Spleen (tissue), 7 donors: Measurements from ENCODE around the gene C6orf136.
A peak's percentile ranks its signal among the peaks of the same experiment; 100 is the strongest.

Experiments used
- POLR2A ChIP-seq, 3 donors: fragments of 450-650 bp; IDR thresholded peaks; one replicate each; pipeline ENCODE4 v1.5.1; 2017; ENCODE audit warnings: antibody characterized with exemption in 3 of 3, mild to moderate bottlenecking in 1 of 3
- POLR2AphosphoS5 ChIP-seq, 3 donors: sonication (generic); formaldehyde crosslinking; IDR thresholded peaks; one replicate each; pipeline ENCODE4 v1.5.1; 2017; ENCODE audit warnings: antibody characterized with exemption in 3 of 3
- TF ChIP-seq, protein P1 (sequence below), 11 experiments: fragments of 200-600 bp in 7 of 11; fragments of 450-650 bp in 4 of 11; sonication (generic) in 4 of 11; IDR thresholded peaks in 8 of 11; conservative IDR thresholded peaks in 3 of 11; 1 replicate in 7 of 11; 2 replicates in 4 of 11; pipeline versions ENCODE4 v1.4.0 to v1.8.0; 2016 to 2021; ENCODE audit warnings: antibody characterized with exemption in 11 of 11, inconsistent platforms in 4 of 11, mild to moderate bottlenecking in 1 of 11
- donor health status: DM: no; HTN: no; CAD: no; lungs with moderate emphysema.
- donor health status: DM: no; HTN: no; CAD: no.
- donor health status: DM: no; HTN: no; CAD: no.

DNA sequence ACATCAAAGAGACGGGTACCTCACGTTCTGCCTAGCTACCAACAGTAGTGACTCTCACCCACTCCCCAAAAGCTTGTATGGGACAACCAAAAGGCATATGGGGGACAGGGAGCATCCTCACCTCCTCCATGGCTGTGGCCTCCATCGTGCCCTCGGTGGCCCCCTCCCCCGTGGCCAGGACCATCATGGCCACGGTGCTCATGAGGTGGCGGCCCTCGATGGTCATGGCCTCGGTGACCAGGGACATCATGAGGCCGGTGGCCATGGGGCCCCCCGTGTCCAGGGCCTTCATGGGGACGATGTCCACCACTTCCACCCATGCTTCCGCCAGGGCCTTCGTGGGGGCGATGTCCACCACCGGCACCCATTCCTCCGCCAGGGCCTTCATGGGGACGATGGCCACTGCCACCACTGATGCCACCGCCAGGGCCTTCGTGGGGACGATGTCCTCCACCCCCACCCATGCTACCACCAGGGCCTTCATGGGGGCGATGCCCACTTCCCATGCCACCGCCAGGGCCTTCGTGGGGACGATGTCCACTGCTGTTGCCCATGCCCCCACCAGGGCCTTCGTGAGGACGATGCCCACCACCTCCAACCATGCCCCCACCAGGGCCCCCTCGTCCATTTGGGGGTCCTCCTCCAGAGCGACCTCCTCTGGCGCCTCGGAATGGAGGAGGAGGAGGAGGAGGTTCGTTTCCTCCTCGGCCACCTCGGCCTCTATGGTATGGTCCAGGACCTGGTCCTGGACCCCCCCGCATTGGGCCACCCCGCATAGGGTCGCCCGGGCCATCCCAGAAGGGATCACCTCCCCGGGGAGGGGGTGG, 44.9 kb upstream of the C6orf136 start:
- TF ChIP-seq, protein P1, sequence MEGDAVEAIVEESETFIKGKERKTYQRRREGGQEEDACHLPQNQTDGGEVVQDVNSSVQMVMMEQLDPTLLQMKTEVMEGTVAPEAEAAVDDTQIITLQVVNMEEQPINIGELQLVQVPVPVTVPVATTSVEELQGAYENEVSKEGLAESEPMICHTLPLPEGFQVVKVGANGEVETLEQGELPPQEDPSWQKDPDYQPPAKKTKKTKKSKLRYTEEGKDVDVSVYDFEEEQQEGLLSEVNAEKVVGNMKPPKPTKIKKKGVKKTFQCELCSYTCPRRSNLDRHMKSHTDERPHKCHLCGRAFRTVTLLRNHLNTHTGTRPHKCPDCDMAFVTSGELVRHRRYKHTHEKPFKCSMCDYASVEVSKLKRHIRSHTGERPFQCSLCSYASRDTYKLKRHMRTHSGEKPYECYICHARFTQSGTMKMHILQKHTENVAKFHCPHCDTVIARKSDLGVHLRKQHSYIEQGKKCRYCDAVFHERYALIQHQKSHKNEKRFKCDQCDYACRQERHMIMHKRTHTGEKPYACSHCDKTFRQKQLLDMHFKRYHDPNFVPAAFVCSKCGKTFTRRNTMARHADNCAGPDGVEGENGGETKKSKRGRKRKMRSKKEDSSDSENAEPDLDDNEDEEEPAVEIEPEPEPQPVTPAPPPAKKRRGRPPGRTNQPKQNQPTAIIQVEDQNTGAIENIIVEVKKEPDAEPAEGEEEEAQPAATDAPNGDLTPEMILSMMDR (IDR thresholded peaks at IDR 0.05 in 8 of 11, conservative IDR thresholded peaks at IDR 0.05 in 3 of 11): no peak
- TF ChIP-seq POLR2A (IDR thresholded peaks at IDR 0.05) (no peak), POLR2AphosphoS5 (IDR thresholded peaks at IDR 0.05) (peak; percentile 66 to 85 (median 72))
